ENCODE results near the gene GPR65. TPM values are rescaled to one million over a fixed set of nuclear protein-coding genes. Genes with fewer than 3 reads are reported as not detected.

GPR65 gene
- total and polyA plus RNA-seq, 2 donors (not counting 1 experiment from before 2014, with no cell fraction given) = 8.7 to 13.4 TPM

DNA sequence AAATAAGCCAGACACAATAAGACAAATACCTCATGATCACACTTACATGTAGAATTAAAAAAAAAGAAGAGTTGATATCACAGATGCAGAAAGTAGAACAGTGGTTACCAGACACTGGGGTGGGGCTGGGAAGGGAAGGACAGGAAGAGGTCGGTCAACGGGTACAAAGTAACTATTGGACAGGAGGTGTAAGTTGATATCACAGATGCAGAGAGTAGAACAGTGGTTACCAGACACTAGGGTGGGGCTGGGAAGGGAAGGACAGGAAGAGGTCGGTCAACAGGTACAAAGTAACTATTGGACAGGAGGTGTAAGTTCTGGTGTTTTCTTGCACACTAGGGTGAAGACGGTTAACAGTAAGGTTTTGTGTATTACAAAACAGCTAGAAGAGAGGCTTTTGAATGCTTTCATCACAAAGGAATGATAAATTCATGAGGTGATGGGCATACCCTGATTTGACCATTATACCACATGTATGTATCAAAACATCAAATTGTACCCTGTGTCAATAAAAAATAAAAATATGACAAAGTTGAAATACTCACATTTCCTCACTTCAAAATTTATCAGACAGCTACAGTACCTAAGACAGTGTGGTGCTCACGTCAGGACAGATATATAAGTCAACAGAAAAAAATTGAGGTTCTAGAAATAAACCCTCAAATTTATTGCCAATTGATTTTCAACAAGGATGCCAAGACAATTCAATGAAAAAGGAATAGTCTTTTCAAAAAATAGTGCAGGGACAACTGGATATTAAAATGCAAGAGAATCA, 44.7 kb upstream of the GPR65 start:
- no peak for DNase-seq

DNA sequence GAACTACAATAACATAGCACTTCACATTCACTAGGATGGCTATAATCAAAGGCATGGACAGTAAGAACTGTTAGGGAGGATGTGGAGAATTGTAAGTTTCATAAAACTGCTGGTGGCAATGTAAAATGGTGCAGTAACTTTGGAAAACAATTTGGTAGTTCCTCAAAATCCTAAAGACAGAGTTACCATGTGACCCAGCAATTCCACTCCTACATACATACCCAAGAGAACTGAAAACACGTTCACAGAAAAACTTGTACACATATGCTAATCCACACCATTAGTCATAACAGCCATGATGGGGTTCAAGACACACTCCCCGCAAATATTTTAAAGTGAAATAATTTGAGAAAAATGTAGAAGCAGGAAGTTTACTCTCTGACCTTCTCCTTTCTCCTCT, 43.7 kb upstream of the GPR65 start:
- no peak overlapping the region for H3K9ac ChIP-seq (ENCODE audit: low read length)
- no peak overlapping the region for H3K4me2 ChIP-seq (replicated peaks; ENCODE audit: low read depth, low read length, poor library complexity, severe bottlenecking)
- H3K4me3 ChIP-seq (ENCODE audit: control extremely low read depth in 1 of 5, extremely low read depth in 1 of 5, insufficient read depth in 1 of 5, low read depth in 2 of 5, low read length in 4 of 5) = no peak overlapping the region
- ChIA-PET CTCF (no interaction called here), POLR2A (no interaction called here)
- TF ChIP-seq EZH2 (IDR thresholded peaks at IDR 0.05; ENCODE audit: borderline replicate concordance, insufficient read depth, low read depth, low read length, poor library complexity, severe bottlenecking) = no peak
- TF ChIP-seq, protein P1, sequence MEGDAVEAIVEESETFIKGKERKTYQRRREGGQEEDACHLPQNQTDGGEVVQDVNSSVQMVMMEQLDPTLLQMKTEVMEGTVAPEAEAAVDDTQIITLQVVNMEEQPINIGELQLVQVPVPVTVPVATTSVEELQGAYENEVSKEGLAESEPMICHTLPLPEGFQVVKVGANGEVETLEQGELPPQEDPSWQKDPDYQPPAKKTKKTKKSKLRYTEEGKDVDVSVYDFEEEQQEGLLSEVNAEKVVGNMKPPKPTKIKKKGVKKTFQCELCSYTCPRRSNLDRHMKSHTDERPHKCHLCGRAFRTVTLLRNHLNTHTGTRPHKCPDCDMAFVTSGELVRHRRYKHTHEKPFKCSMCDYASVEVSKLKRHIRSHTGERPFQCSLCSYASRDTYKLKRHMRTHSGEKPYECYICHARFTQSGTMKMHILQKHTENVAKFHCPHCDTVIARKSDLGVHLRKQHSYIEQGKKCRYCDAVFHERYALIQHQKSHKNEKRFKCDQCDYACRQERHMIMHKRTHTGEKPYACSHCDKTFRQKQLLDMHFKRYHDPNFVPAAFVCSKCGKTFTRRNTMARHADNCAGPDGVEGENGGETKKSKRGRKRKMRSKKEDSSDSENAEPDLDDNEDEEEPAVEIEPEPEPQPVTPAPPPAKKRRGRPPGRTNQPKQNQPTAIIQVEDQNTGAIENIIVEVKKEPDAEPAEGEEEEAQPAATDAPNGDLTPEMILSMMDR (IDR thresholded peaks at IDR 0.05) = no peak
- no peak overlapping the region for H3K27ac Mint-ChIP-seq
- no peak overlapping the region for H3K27ac ChIP-seq (ENCODE audit: low read length in 2 of 2)
- H3K27me3 Mint-ChIP-seq = no peaks in the 10 kb centered on the region
- H3K4me3 Mint-ChIP-seq = no peak overlapping the region
- peaks cover 5 to 11% of the 10 kb centered on the region in 2 experiments for H3K36me3 ChIP-seq (replicated peaks in 1 of 2; ENCODE audit: control extremely low read depth in 1 of 2, control insufficient read depth in 1 of 2, extremely low read depth in 1 of 2, insufficient read depth in 2 of 2, low read length in 1 of 2)
- ATAC-seq (ENCODE audit: low read depth) (no peak), DNase-seq (no peak)
- H3K9me3 Mint-ChIP-seq (ENCODE audit: insufficient read depth) = no peaks in the 10 kb centered on the region
- intact Hi-C loops (cut with micrococcal nuclease) = no loop called here
- H3K79me2 ChIP-seq (ENCODE audit: control insufficient read depth, insufficient read depth, low read length) = no peaks in the 10 kb centered on the region
- no peaks in the 10 kb centered on the region for H3K27me3 ChIP-seq (replicated peaks in 1 of 4; ENCODE audit: control extremely low read depth in 1 of 4, control insufficient read depth in 3 of 4, insufficient read depth in 4 of 4, low read length in 3 of 4)
- H4K20me1 ChIP-seq (ENCODE audit: control insufficient read depth, insufficient read depth, low read length, poor library complexity, severe bottlenecking) = no peaks in the 10 kb centered on the region
- H3K4me1 Mint-ChIP-seq = peaks cover 8% of the 10 kb centered on the region
- peaks cover 0 to 5% (median 1%) of the 10 kb centered on the region in 3 donors for H3K9me3 ChIP-seq (ENCODE audit: control extremely low read depth in 1 of 3, control insufficient read depth in 2 of 3, insufficient read depth in 1 of 3, low read length in 2 of 3)
- H3K4me1 ChIP-seq (ENCODE audit: control insufficient read depth in 2 of 2, insufficient read depth in 2 of 2, low read length in 2 of 2) = peaks cover 0 to 6% of the 10 kb centered on the region in 2 donors
- H2AFZ ChIP-seq (ENCODE audit: insufficient read depth, low read depth, low read length, poor library complexity, severe bottlenecking) = no peak overlapping the region
- WGBS (ENCODE audit: insufficient coverage) = no CpG with 5 or more reads among the region's 2 CpGs

More for the DNA sequence above, 44.7 kb upstream of the GPR65 start:
- Histone ChIP-seq H3K36me3 (replicated peaks in 1 of 2; ENCODE audit: control extremely low read depth in 1 of 2, control insufficient read depth in 1 of 2, extremely low read depth in 1 of 2, insufficient read depth in 2 of 2, low read length in 1 of 2) (peaks cover 5 to 11% of the 10 kb centered on the region in 2 experiments), H3K27ac (ENCODE audit: low read length in 2 of 2) (no peak overlapping the region), H3K4me1 (ENCODE audit: control insufficient read depth in 2 of 2, insufficient read depth in 2 of 2, low read length in 2 of 2) (peaks cover 0 to 6% of the 10 kb centered on the region in 2 donors), H3K79me2 (ENCODE audit: control insufficient read depth, insufficient read depth, low read length) (no peaks in the 10 kb centered on the region), H3K4me3 (ENCODE audit: control extremely low read depth in 1 of 5, extremely low read depth in 1 of 5, insufficient read depth in 1 of 5, low read depth in 2 of 5, low read length in 4 of 5) (no peak overlapping the region), H3K9me3 (ENCODE audit: control extremely low read depth in 1 of 3, control insufficient read depth in 2 of 3, insufficient read depth in 1 of 3, low read length in 2 of 3) (peaks cover 0 to 5% (median 1%) of the 10 kb centered on the region in 3 donors), H3K27me3 (replicated peaks in 1 of 4; ENCODE audit: control extremely low read depth in 1 of 4, control insufficient read depth in 3 of 4, insufficient read depth in 4 of 4, low read length in 3 of 4) (no peaks in the 10 kb centered on the region), H4K20me1 (ENCODE audit: control insufficient read depth, insufficient read depth, low read length, poor library complexity, severe bottlenecking) (no peaks in the 10 kb centered on the region), H3K4me2 (replicated peaks; ENCODE audit: low read depth, low read length, poor library complexity, severe bottlenecking) (no peak overlapping the region), H3K9ac (ENCODE audit: low read length) (no peak overlapping the region), H2AFZ (ENCODE audit: insufficient read depth, low read depth, low read length, poor library complexity, severe bottlenecking) (no peak overlapping the region)
- WGBS (ENCODE audit: insufficient coverage) = 100% methylated on average over 3 of the region's 5 CpGs
- POLR2A ChIA-PET = no interaction called here
- peaks cover 8% of the 10 kb centered on the region for H3K4me1 Mint-ChIP-seq
- no peak overlapping the region for H3K27ac Mint-ChIP-seq
- intact Hi-C loops (cut with micrococcal nuclease) = no loop called here
- no peaks in the 10 kb centered on the region for H3K9me3 Mint-ChIP-seq (ENCODE audit: insufficient read depth)
- CTCF ChIA-PET = no interaction called here
- ATAC-seq (ENCODE audit: low read depth) = no peak
- no peak overlapping the region for H3K4me3 Mint-ChIP-seq
- no peaks in the 10 kb centered on the region for H3K27me3 Mint-ChIP-seq
- TF ChIP-seq, protein P1 (IDR thresholded peaks at IDR 0.05) = no peak
- TF ChIP-seq EZH2 (IDR thresholded peaks at IDR 0.05; ENCODE audit: borderline replicate concordance, insufficient read depth, low read depth, low read length, poor library complexity, severe bottlenecking) = no peak

All from B cell (primary cell).